BLaER1 treated with 17β-estradiol and CSF1 and Interleukin-3, amounts not matched to agents 10 nM and 100 nM (cell line): ENCODE data around the gene PRM1.
"Not testable (repeated sequence)": the region's sequence is repeated elsewhere in the genome, so short reads cannot be mapped to it uniquely, and the experiment has no call there.

Experiments
- H3K27ac ChIP-seq, 11 experiments: shearing (Covaris generic); formaldehyde crosslinking; 2 replicates each; pipeline ENCODE4 v1.8.1; 2022
- H3K27me3 ChIP-seq, 11 experiments: shearing (Covaris generic); formaldehyde crosslinking; 2 replicates each; pipeline ENCODE4 v1.8.1; 2022
- H3K36me3 ChIP-seq, 11 experiments: shearing (Covaris generic); formaldehyde crosslinking; 2 replicates each; pipeline ENCODE4 v1.8.1; 2022
- H3K4me1 ChIP-seq, 10 experiments: shearing (Covaris generic); formaldehyde crosslinking; 2 replicates each; pipeline ENCODE4 v1.8.1; 2022
- H3K4me2 ChIP-seq, 11 experiments: shearing (Covaris generic); formaldehyde crosslinking; 2 replicates each; pipeline ENCODE4 v1.8.1; 2022
- H3K4me3 ChIP-seq, 10 experiments: shearing (Covaris generic); formaldehyde crosslinking; 2 replicates each; pipeline ENCODE4 v1.8.1; 2022
- H3K9ac ChIP-seq, 11 experiments: shearing (Covaris generic); formaldehyde crosslinking; 2 replicates each; pipeline ENCODE4 v1.8.1; 2022
- H3K9me3 ChIP-seq, 11 experiments: shearing (Covaris generic); formaldehyde crosslinking; replicated peaks in 1 of 11; 2 replicates each; pipeline ENCODE4 v1.8.1; 2022
- H4K20me1 ChIP-seq, 11 experiments: shearing (Covaris generic); formaldehyde crosslinking; 2 replicates each; pipeline ENCODE4 v1.8.1; 2022
- Cebpa-rat ChIP-seq, 11 experiments: shearing (Covaris generic); IDR thresholded peaks; 2 replicates each; pipeline ENCODE4 v1.8.1; 2022

PRM1 gene

GRCh38 chr16:11297492-11298142 is 16.5 kb upstream of the PRM1 start:
- H3K4me3 ChIP-seq: peak overlapping the region in 5 of 10 experiments; percentile 2 to 38 (median 22); a peak in 5 of 20 replicates

GRCh38 chr16:11296706-11297491 is 15.8 kb upstream of the PRM1 start:
- Histone ChIP-seq H3K9ac (peak overlapping the region in 5 of 11 experiments; percentile 24 to 63 (median 48); a peak in 7 of 22 replicates), H3K27me3 (peaks cover 0 to 20% (median 0%) of the 10 kb centered on the region in 11 experiments; a peak in 4 of 22 replicates)

More at GRCh38 chr16:11297492-11298142, 16.5 kb upstream of the PRM1 start:
- no peak for TF ChIP-seq Cebpa-rat (IDR thresholded peaks at IDR 0.05)
- H3K9ac ChIP-seq: peak overlapping the region in 8 of 11 experiments; percentile 9 to 63 (median 41); a peak in 11 of 22 replicates
- no peaks in the 10 kb centered on the region for H3K36me3 ChIP-seq
- peaks cover 0 to 7% (median 0%) of the 10 kb centered on the region in 11 experiments; a peak in 3 of 22 replicates for H4K20me1 ChIP-seq
- H3K27ac ChIP-seq: peak overlapping the region in 7 of 11 experiments; percentile 20 to 73 (median 70); a peak in 14 of 22 replicates
- peak overlapping the region; percentile 72 to 93 (median 81) for H3K4me2 ChIP-seq
- H3K9me3 ChIP-seq: no peaks in the 10 kb centered on the region
- peaks cover 0 to 20% (median 0%) of the 10 kb centered on the region in 11 experiments; a peak in 4 of 22 replicates for H3K27me3 ChIP-seq
- H3K4me1 ChIP-seq: peaks cover 30 to 83% (median 68%) of the 10 kb centered on the region in 10 experiments

GRCh38 chr16:11296351-11296705 is 15.2 kb upstream of the PRM1 start:
- H3K27ac ChIP-seq: peak overlapping the region in 5 of 11 experiments; percentile 7 to 73 (median 70); a peak in 7 of 22 replicates
- H3K9me3 ChIP-seq: no peaks in the 10 kb centered on the region
- H3K4me1 ChIP-seq: peaks cover 30 to 84% (median 68%) of the 10 kb centered on the region in 10 experiments
- H4K20me1 ChIP-seq: peaks cover 0 to 7% (median 0%) of the 10 kb centered on the region in 11 experiments; a peak in 3 of 22 replicates
- H3K4me2 ChIP-seq: peak overlapping the region; percentile 72 to 93 (median 81); a peak in 20 of 22 replicates
- no peak for TF ChIP-seq Cebpa-rat (IDR thresholded peaks at IDR 0.05)
- H3K9ac ChIP-seq: peak overlapping the region in 3 of 11 experiments; percentile 26 to 48 (median 41); a peak in 3 of 22 replicates
- no peaks in the 10 kb centered on the region for H3K36me3 ChIP-seq
- peaks cover 0 to 20% (median 0%) of the 10 kb centered on the region in 11 experiments; a peak in 4 of 22 replicates for H3K27me3 ChIP-seq
- H3K4me3 ChIP-seq: no peak overlapping the region

More at GRCh38 chr16:11296706-11297491, 15.8 kb upstream of the PRM1 start:
- H4K20me1 ChIP-seq: peaks cover 0 to 7% (median 0%) of the 10 kb centered on the region in 11 experiments; a peak in 3 of 22 replicates
- peak overlapping the region in 6 of 11 experiments; percentile 4 to 73 (median 61); a peak in 11 of 22 replicates for H3K27ac ChIP-seq
- no peaks in the 10 kb centered on the region for H3K9me3 ChIP-seq
- no peaks in the 10 kb centered on the region for H3K36me3 ChIP-seq
- peak overlapping the region; percentile 72 to 93 (median 81) for H3K4me2 ChIP-seq
- no peak for TF ChIP-seq Cebpa-rat (IDR thresholded peaks at IDR 0.05)
- H3K4me3 ChIP-seq: peak overlapping the region in 5 of 10 experiments; percentile 2 to 38 (median 22); a peak in 5 of 20 replicates
- H3K4me1 ChIP-seq: peaks cover 30 to 84% (median 68%) of the 10 kb centered on the region in 10 experiments

DNA sequence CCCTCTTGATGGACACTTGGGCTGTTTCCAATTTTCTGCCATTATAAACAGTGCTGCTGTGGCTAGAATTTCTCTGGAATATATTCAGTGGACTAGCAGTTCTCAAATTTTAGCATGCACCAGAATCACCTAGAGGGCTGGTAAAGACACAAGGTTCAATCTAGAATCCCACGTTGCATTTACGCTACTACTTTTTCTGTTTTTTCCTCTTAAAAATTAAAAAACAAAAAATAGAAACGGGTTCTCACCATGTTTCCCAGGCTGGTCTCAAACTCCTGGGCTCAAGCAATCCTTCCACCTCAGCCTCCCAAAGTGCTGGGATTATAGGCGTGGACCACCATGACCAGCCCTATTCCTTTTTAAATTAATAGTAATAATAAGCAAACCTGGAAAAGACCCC is 14.5 kb upstream of the PRM1 start:
- no peak overlapping the region for H3K4me3 ChIP-seq
- peaks cover 0 to 7% (median 0%) of the 10 kb centered on the region in 11 experiments; a peak in 3 of 22 replicates for H4K20me1 ChIP-seq
- peaks cover 30 to 81% (median 68%) of the 10 kb centered on the region in 10 experiments for H3K4me1 ChIP-seq
- peak overlapping the region in 4 of 11 experiments; percentile 37 to 73 (median 71); a peak in 5 of 22 replicates for H3K27ac ChIP-seq
- peaks cover 0 to 20% (median 0%) of the 10 kb centered on the region in 11 experiments; a peak in 4 of 22 replicates for H3K27me3 ChIP-seq
- no peaks in the 10 kb centered on the region for H3K9me3 ChIP-seq
- H3K9ac ChIP-seq: no peak overlapping the region
- TF ChIP-seq Cebpa-rat (IDR thresholded peaks at IDR 0.05): no peak
- no peaks in the 10 kb centered on the region for H3K36me3 ChIP-seq
- peak overlapping the region in 8 of 11 experiments; percentile 72 to 93 (median 80); a peak in 13 of 22 replicates for H3K4me2 ChIP-seq

DNA sequence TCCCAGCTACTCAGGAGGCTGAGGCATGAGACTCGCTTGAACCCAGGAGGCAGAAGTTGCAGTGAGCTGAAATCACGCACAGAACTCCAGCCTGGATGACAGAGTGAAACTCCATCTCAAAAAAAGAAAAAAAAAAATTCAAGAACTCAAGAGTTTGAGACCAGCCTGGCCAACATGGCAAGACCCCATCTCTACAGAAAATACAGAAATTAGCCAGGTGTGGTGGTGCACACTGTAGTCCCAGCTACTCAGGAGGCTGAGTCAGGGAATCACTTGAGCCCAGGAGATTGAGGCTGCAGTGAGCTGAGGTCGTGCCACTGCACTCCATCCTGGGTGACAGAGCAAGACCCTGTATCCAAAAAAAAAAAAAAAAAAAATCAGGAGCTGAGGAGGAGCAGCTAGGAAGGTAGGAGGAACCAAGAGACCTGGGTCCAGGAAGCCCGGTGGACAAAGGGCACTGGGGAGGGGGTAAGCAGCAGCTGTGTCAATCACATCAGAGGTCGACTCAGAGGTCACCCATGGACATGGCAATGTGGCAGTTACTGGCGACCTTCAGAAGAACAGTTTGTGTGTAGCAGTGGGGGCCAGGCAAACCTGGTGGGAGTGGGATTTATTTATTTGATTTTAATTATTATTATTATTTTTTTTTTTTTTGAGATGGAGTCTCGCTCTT is 11.1 kb upstream of the PRM1 start:
- Histone ChIP-seq H4K20me1 (no peaks in the 10 kb centered on the region), H3K4me2 (no peak overlapping the region), H3K9ac (no peak overlapping the region), H3K27me3 (peaks cover 0 to 12% (median 0%) of the 10 kb centered on the region in 11 experiments; a peak in 3 of 22 replicates), H3K36me3 (no peaks in the 10 kb centered on the region), H3K4me1 (peaks cover 9 to 47% (median 35%) of the 10 kb centered on the region in 10 experiments), H3K27ac (no peak overlapping the region), H3K9me3 (no peaks in the 10 kb centered on the region), H3K4me3 (no peak overlapping the region)
- no peak for TF ChIP-seq Cebpa-rat (IDR thresholded peaks at IDR 0.05)

DNA sequence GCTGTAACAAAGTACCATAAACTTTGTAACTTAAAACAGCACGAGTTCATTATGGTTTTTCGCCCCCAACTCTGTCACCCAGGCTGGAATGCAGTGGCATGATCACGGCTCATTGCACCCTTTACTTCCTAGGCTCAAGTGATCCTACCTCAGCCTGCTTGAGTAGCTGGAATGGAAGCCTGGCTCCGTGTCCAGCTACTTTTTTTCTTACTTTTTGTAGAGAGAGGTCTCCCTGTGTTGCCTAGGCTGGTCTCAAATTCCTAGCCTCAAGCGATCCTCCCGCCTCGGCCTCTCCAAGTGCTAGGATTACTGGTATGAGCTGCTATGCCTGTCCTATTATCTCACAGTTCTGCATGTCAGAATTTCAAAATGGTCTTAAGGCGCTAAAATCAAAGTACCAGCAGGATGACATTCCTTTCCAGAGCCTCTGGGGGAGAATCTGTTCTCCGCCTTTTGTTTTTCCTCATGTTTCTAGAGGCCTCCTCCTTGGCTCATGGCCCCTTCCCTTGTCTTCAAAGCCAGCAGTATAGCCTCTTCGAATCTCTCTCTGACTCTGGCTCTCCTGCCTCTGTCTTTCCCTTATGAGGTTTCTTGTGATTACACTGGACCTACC is 10.1 kb upstream of the PRM1 start:
- Histone ChIP-seq H3K36me3 (no peaks in the 10 kb centered on the region), H3K9ac (no peak overlapping the region), H3K4me3 (no peak overlapping the region), H3K4me1 (peaks cover 0 to 37% (median 25%) of the 10 kb centered on the region in 10 experiments; a peak in 14 of 20 replicates), H4K20me1 (no peaks in the 10 kb centered on the region), H3K27ac (no peak overlapping the region), H3K9me3 (no peaks in the 10 kb centered on the region; a peak in 1 of 22 replicates), H3K4me2 (no peak overlapping the region), H3K27me3 (peaks cover 0 to 2% (median 0%) of the 10 kb centered on the region in 11 experiments; a peak in 1 of 22 replicates)
- no peak for TF ChIP-seq Cebpa-rat (IDR thresholded peaks at IDR 0.05)

DNA sequence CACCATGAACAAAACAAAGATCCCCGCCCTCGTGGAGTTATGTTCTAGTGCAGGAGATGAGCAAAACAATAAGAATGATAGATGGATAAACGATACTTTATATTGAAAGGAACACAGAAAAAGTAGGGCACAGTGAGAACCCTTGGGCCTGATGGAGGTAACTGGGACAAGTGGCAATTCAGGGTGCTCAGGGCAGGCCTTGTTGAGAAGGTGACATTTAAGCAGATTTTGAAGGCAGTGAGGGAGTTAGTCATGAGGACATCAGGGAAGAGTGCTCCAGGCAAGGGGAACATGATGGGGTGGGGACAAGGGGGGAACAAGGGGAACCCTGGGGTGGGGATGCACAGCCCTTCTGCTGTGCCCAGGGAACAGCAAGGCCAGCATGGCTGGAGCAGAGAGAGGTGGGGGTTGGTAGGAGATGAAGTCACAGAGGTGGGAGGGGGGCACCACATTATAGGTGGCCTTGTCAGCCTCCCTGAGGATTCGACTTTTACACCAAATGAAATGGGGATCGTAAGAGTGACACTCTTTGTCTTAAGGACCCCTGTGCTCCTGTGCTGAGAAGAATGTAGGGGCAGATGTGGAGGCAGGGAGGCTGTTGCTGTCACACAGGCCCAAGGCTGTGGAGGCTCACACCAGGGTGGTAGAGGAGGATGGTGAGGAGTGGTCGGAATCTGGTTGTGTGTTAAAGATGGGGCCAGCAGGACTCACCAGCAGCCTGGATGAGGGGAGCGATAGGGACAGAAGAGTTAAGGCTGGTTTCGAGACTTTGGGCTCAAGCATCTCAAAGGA is 9.2 kb upstream of the PRM1 start:
- Histone ChIP-seq H3K4me3 (no peak overlapping the region), H4K20me1 (no peaks in the 10 kb centered on the region), H3K4me1 (peaks cover 0 to 28% (median 17%) of the 10 kb centered on the region in 10 experiments; a peak in 14 of 20 replicates), H3K4me2 (no peak overlapping the region), H3K27ac (no peak overlapping the region), H3K36me3 (no peaks in the 10 kb centered on the region), H3K9ac (no peak overlapping the region), H3K9me3 (no peaks in the 10 kb centered on the region; a peak in 1 of 22 replicates), H3K27me3 (no peaks in the 10 kb centered on the region; a peak in 1 of 22 replicates)
- TF ChIP-seq Cebpa-rat (IDR thresholded peaks at IDR 0.05): no peak

DNA sequence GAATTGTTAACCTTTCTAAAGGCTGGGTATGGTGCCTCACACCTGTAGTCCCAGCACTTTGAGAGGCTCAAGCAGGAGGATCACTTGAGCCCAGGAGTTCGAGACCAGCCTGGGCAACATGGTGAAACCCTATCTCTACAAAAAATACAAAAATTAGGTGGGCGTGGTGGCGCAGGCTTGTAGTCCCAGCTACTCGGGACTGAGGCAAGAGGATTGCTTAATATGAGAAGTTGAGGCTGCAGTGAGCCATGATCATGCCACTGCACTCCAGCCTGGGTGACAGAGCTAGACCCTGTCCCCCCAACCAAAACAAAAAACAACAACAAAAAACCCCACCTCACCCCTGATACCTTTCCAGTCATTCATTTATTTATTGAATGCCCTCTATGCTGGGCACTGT is 8.6 kb upstream of the PRM1 start:
- not testable (repeated sequence) for H4K20me1 ChIP-seq, H3K27ac ChIP-seq, H3K9me3 ChIP-seq, H3K36me3 ChIP-seq, H3K9ac ChIP-seq, H3K4me3 ChIP-seq, H3K4me2 ChIP-seq, H3K27me3 ChIP-seq
- peaks cover 0 to 22% (median 12%) of the 10 kb centered on the region in 10 experiments; a peak in 14 of 20 replicates for H3K4me1 ChIP-seq
